ENCODE results near the gene CCDC121.

The CCDC121 gene

GRCh38 chr2:27628767-27629709 lies at the start of gene CCDC121, which contains the start of gene GPN1:
TSS of gene CCDC121 (minus strand) at chr2:27629012. CDS start at chr2:27627799, 1,213 bp downstream.
TSS of gene GPN1 (plus strand) at chr2:27629050. CDS start at chr2:27629059, 9 bp downstream.
- peak; percentile 98 for DNase-seq

DNA sequence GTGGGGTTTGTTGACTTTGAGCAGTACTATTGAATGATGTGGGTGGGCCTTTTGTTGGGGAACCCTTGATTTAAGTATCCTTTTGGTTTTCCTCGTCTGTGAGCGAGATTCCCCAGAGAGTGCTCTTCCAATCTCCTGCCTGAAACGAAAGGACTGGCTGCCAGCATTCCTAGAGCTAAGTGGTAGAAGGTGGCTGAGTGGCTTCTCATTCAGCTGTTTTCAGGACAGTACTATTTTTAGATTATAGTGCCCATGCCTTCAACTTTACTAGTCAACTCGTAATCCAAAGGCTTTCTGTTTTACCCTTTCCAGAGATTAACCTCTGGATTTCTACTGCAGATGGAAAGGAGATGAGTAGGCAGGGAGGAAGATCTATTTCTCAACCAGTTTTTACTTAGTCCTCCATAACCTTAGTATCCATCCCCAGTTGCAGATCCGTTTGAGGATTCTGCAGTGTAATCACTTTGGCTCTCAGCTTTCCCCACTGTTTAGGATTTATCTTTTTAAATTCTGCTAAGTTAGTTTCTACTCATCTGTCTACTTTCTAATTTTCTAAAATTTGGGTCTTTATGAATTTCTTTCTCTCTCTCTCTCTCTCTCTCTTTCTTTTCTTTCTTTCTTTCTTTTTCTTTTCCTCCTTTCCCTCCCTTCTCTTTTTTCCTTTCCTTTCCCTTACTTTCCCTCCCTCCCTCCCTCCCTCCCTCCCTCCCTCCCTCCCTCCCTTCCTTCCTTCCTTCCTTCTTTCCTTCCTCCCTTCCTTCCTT lies 44.1 kb upstream of the CCDC121 start:
- DNase-seq = no peak

- no peak for DNase-seq
Observed at GRCh38 chr2:27671235-27671634, 42.4 kb upstream of the CCDC121 start.

GRCh38 chr2:27667446-27667845 lies 38.6 kb upstream of the CCDC121 start:
- no peak for DNase-seq

DNA sequence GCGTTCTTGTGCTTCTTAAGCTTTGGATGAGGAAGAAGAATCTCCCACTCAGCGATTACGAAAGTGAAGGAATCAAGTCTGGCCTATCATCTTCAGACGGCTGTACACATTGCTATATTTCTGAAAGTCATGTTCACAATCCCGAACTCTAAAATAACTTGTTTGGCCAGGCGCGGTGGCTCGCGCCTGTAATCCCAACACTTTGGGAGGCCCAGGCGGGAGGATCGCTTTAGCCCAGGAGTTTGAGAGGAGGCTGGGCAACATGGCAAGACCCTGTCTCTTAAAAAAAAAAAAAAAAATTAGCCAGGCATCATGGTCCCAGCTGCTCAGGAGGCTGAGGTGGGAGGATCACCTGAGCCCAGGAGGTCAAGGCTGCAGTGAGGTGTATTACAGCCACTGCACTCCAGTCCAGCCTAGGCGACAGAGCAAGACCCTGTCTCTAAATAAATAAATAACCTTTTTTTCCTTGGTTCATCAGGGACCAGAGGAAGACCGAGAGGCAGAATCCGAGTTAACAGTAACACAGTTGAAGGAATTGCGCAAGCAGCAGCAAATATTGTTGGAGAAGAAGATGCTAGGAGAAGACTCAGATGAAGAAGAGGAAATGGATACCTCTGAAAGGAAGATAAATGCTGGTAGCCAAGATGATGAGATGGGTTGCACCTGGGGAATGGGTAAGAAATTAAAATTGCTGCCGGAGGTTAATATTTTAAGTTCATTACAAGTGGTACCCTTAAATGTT lies 36.0 kb upstream of the CCDC121 start:
- DNase-seq = peak; percentile 11

GRCh38 chr2:27664154-27664574 lies 35.4 kb upstream of the CCDC121 start:
- no peak for DNase-seq

- peak; percentile 94 for DNase-seq
Observed at GRCh38 chr2:27663285-27664153, 34.7 kb upstream of the CCDC121 start, which contains the start of the genes SLC4A1AP and SUPT7L. TSS of gene SLC4A1AP (plus strand) at chr2:27663889. CDS start at chr2:27663915, 26 bp downstream. TSS of gene SUPT7L (minus strand) at chr2:27663614. CDS start at chr2:27662192, 1,422 bp downstream.

- DNase-seq = no peak
Observed at GRCh38 chr2:27661371-27661770, 32.6 kb upstream of the CCDC121 start.

DNA sequence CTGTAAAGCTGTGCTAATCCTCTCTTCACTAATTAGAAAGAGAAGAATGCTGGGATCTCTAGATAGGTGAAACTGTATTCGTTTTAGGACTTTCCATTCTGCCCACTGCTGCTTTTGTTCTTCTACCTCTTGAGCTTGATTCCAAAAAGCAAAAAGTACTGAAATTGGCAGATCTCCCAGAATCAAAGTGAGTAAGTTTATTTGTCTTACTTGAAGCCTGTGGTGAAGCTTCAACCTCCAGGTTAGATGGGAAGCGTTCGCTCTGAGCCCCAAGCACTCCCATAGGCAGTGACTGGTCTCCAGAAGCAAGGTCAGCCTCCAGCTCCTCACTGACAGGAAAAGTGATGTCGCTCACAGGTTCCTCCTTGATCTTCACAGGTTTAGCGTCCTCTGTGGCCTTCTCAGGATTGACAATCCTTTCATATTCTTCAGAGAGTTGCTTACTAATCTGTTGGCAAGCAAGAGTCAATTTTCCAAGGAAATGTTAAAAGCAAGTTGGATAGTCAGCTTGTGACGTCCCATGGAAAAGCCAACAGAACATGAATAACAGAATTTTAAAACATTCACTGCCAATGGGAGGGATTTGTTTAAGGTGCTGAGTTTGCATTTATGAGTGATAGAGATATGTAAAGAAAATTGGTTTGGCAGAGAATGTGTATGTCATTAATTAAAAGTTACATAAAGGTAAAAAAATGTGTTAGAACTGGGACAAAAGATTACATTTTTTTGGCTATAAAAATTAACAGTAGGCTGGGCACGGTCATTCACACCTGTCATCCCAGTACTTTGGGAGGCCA lies 26.5 kb upstream of the CCDC121 start:
- no peak for DNase-seq

- no peak for DNase-seq
Observed at GRCh38 chr2:27653397-27653796, 24.6 kb upstream of the CCDC121 start.

DNA sequence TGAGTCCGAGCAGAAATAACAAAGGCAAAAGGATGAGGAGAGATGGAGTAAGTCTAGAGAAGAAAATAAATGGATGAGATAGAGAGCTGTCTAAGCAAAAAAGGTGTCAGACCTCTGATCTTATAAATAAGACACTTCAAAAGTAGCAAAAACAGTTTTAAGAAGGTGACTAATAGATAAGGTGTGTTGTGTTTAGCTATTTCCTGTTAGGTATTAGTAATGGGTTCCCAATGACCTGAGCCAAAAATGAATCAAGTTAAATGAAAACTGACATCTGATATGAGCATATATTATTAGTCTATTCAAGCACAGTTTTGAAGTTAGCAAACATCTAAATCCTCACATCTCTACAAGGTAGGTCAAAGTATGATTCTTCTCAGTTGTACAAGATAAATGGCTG lies 24.0 kb upstream of the CCDC121 start:
- no peak for DNase-seq

DNA sequence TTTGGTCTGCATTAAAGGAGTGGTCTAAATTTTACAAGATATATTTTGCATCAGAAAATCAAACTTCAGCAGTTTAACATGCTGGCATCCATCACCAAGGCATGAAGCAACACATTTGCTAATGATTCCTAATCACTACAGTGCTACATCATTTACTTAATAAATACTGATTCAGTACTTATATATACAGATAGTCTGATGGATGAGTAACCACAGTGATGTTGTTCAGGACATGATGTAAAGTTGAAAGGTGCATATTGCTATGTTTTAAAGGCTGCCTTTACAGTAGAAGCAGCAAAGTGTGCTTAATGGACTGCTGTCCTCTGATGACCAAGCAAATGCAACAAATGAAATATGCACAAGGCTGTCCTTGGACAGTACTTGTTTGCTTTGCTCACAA lies 23.5 kb upstream of the CCDC121 start:
- DNase-seq = no peak

GRCh38 chr2:27651056-27651455 lies 22.2 kb upstream of the CCDC121 start:
- DNase-seq = no peak

GRCh38 chr2:27647737-27648136 lies 18.9 kb upstream of the CCDC121 start:
- DNase-seq = no peak

DNA sequence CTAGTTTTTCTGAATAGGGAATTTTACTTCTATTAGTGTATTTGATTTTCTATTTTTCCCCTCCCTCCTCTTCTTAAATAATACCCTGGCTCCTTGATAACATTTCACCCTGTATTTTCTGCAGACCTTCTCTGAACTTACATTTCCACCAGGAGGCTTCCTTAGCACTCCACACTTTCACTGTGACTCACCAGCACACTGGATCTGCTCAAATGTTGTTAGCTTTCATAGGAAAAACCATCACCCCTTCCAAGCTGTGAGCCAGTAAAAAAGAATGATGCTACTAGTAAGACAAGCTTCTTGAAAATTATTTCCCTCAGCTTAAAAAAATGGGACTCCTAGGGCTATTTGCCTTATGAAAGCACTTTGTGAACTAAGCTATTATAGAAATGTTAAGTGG lies 18.5 kb upstream of the CCDC121 start:
- DNase-seq = no peak

- no peak for DNase-seq
Observed at GRCh38 chr2:27645197-27645596, 16.4 kb upstream of the CCDC121 start.

- no peak for DNase-seq
Observed at GRCh38 chr2:27640722-27641245, 12.0 kb upstream of the CCDC121 start.

- no peak for DNase-seq
Observed at GRCh38 chr2:27638709-27639108, 9.9 kb upstream of the CCDC121 start.

- DNase-seq = no peak
Observed at GRCh38 chr2:27638037-27638637, 9.3 kb upstream of the CCDC121 start.

DNA sequence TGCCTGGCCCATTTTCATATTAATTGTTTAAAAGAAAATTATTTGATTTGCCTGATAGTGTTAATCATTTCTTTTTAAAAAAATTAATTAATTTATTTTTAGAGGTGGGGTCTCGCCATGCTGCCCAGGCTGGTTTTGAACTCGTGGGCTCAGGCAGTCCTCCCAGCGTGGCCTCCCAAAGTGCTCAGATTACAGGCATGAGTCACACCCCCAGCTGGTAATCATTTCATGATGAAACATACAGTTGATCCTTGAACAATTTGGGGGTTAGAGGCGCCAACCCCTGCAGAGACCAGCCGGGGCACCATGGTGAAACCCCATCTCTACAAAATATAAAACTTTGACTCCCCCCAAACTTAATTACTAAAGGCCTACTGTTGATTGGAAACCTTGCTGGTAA lies 8.0 kb upstream of the CCDC121 start:
- DNase-seq = no peak

Measured in hematopoietic multipotent progenitor cell treated with erythropoietin and hydrocortisone succinate and interleukin-3 and kit ligand, for 6 days (in vitro differentiated cells).